G401.6 (cell line): ENCODE data around the gene GREB1.

ENCODE experiments used
- FAIRE-seq: peaks from 2 replicates; lab custom pipeline; 2012; peaks lifted over from hg19 to GRCh38; lab: Jason Lieb, UNC

The GREB1 gene

GRCh38 chr2:11613297-11613696 is 79.5 kb downstream of the GREB1 start:
- no peak for FAIRE-seq

- FAIRE-seq, result no peak
These were observed 81.4 kb downstream of the GREB1 start for GRCh38 chr2:11615209-11615608.

- FAIRE-seq, result no peak
These were observed 82.3 kb downstream of the GREB1 start for GRCh38 chr2:11616097-11616687.

- no peak for FAIRE-seq
These were observed 83.1 kb downstream of the GREB1 start for GRCh38 chr2:11616851-11617415.

- no peak for FAIRE-seq
These were observed 83.7 kb downstream of the GREB1 start for GRCh38 chr2:11617527-11617926.

GRCh38 chr2:11617984-11618707 is 84.3 kb downstream of the GREB1 start:
- FAIRE-seq, result no peak

GRCh38 chr2:11618708-11619062 is 84.8 kb downstream of the GREB1 start:
- FAIRE-seq, result no peak

GRCh38 chr2:11621410-11621809 is 87.6 kb downstream of the GREB1 start:
- no peak for FAIRE-seq

- FAIRE-seq, result no peak
These were observed 88.8 kb downstream of the GREB1 start for GRCh38 chr2:11622611-11623010.

GRCh38 chr2:11624893-11625292 is 91.0 kb downstream of the GREB1 start:
- FAIRE-seq, result no peak

- FAIRE-seq, result no peak
These were observed 91.8 kb downstream of the GREB1 start for GRCh38 chr2:11625671-11626070.

GRCh38 chr2:11628675-11629074 is 94.8 kb downstream of the GREB1 start:
- no peak for FAIRE-seq

- no peak for FAIRE-seq
These were observed 95.4 kb downstream of the GREB1 start for GRCh38 chr2:11629215-11629614.

GRCh38 chr2:11629851-11630250 is 96.0 kb downstream of the GREB1 start:
- no peak for FAIRE-seq

GRCh38 chr2:11630855-11631254 is 97.0 kb downstream of the GREB1 start:
- no peak for FAIRE-seq

- no peak for FAIRE-seq
These were observed 97.6 kb downstream of the GREB1 start for GRCh38 chr2:11631462-11631861.

- no peak for FAIRE-seq
These were observed 100.2 kb downstream of the GREB1 start for GRCh38 chr2:11633923-11634478.

GRCh38 chr2:11634584-11634983 is 100.7 kb downstream of the GREB1 start:
- no peak for FAIRE-seq

GRCh38 chr2:11635141-11635540 is 101.3 kb downstream of the GREB1 start:
- FAIRE-seq, result no peak

- no peak for FAIRE-seq
These were observed 102.9 kb downstream of the GREB1 start for GRCh38 chr2:11636593-11637295.

GRCh38 chr2:11637546-11637945 is 103.7 kb downstream of the GREB1 start:
- no peak for FAIRE-seq

- no peak for FAIRE-seq
These were observed 105.7 kb downstream of the GREB1 start for GRCh38 chr2:11639503-11639902.

GRCh38 chr2:11640132-11640531 is 106.3 kb downstream of the GREB1 start:
- no peak for FAIRE-seq
